Sciatic nerve (tissue), 2 donors: Measurements from ENCODE around the gene HSD17B12. TPM values are rescaled to one million over a fixed set of nuclear protein-coding genes. Genes with fewer than 3 reads are reported as not detected.
"Not testable (repeated sequence)": the region's sequence is repeated elsewhere in the genome, so short reads cannot be mapped to it uniquely, and the experiment has no call there.

Experiments used
- ATAC-seq: fragments of 200-7000 bp; cut with Tn5 transposase; one replicate; pipeline ENCODE4 v1.9.1; 2020; ENCODE audit warnings: mild to moderate bottlenecking, moderate library complexity
- DNase-seq: peaks from one replicate; pipeline ENCODE4 v3.0.0-alpha.2; 2020; ENCODE audit warnings: low spot score
- intact Hi-C: fragments of 100-400 bp; cut with DNase I; formaldehyde crosslinking; loops from one replicate; pipeline ENCODE4 v1.14.2; 2022
- total RNA-seq: library from RNA; stranded (reverse); fragmentation: NEBNext Ultra II Directional; extraction: Animal tissue kit (Norgen Biotek cat#: 25700); gene quantifications from one replicate; pipeline ENCODE4 v1.2.1, GENCODE V29; 2021
- donor health status: DM: no; HTN: no; CAD: no.
- donor health status: DM: no; HTN: no; CAD: no.

HSD17B12 gene
- total RNA-seq: 102 TPM

DNA sequence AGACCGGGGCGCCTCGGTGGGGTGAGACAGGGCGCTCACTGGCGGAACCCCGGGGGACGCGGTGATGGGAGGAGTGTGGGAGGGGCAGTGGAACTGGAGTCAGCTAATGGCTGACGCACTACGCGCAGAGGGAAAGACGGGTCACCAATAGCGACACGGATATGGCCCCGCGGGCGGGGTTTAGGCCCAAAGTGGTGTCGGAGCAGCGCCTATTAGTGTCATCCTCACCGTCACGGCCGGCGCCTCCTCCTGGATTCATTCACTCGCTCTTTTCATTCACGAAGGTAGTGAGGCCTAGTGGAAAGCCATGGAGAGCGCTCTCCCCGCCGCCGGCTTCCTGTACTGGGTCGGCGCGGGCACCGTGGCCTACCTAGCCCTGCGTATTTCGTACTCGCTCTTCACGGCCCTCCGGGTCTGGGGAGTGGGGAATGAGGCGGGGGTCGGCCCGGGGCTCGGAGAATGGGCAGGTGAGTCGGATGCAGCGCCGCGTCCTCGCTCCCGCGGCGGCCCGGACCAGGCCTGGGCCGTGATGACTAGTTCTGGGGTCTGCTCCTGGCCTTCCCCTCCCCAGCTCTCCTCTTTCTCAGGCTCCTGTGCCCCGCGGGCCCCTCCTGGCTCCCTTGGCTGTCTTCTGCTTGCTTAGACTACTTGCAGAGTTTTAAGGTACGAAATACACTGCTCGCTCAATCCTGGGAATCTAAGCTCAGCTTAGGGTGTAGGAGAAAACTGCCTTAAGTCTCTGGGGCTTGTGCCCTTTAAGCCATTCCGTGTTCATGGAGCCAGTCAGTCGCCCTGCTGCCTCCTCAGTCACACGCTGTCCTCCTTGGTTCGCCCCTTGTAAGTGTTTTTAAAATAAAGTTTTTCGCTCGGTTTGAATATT is at the start of gene HSD17B12:
TSS of gene HSD17B12 (plus strand) at position 218 of the 880 bp plus-strand sequence. CDS start at position 308, 90 bp downstream.
- intact Hi-C loops: no loop called here
- DNase-seq (peak; percentile 99), ATAC-seq (peak; percentile 100)

DNA sequence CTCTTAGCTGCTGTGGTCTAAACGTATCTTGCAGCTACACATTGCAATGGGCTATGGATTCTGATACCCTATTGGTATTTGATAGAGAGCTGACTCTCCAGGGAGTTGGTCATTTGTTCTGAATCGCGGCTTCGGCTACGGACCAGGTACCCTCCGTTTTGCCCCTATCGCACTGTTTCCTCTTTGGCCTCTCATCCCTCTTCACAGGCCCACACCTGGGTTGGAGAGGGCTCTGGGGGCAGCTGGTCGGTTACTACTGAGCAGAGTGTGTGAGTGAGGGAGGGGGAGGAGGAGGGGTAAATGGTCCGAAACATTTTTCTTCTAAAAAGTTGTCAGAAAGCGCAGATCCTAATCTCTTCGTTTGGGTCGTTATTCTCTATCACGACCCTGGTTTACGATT is 48.8 kb upstream of the HSD17B12 start:
- no peak for ATAC-seq
- intact Hi-C loops: no loop called here

DNA sequence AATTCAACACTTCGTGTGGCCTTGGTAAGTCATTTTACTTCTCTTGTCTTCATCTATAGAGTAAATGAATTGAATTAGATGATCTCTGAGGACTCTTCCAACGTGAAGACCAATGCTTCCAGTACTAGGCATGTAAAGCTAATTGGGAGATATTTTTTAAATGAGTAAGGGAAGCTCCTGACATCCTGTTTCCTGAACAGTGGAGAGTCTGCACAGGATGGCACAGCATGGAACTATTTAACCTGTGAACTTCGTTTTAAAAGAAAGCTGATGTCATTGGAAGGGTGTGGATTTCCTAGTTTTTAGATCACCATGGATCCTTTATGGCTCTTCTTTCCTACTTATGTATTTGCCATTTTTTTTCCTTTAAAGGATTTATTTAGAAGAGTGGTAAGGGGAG is 48.4 kb upstream of the HSD17B12 start:
- ATAC-seq: no peak
- DNase-seq: no peak
- intact Hi-C loops: no loop called here

More for the DNA sequence above, 48.8 kb upstream of the HSD17B12 start:
- no peak for DNase-seq

DNA sequence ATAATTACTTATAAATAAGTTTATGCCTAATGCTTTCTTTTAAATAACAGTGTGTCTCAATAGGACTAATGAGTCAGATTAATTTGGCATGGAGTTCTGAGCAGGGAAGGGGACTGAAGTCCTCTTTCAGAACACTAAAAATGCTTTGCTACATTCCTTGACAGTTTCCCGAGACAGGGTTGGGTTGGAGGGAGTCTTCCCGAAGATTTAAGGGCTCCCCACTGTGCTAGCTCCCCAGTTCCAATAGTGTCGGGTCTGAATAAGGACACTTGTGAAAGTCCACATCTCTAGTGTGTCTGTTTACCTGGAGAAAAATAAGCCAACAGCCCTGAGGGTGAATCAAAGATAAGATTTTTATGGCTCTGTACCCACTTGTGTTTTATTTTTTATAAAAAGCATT is 41.8 kb upstream of the HSD17B12 start:
- no peak for ATAC-seq
- intact Hi-C loops: no loop called here
- no peak for DNase-seq

DNA sequence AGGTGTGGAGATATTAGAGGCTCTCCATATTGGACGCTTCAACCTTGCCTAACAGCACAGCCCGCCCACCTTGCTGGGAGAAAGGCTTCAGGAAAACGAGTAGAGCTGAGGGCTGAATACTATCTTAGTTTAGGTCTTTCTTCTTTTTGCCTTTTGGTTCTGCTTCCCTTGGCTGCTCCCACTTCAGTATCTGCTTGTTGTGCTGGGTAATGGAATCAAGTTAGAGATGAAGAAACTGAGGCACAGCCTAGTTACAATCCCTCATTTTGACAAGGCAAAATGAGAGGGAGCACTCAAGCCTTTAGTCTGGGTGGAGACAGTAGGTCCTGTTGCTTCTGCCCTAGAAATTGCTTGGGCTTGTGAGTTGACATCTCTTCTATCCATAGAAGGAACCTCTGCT is 41.3 kb upstream of the HSD17B12 start:
- intact Hi-C loops: no loop called here
- ATAC-seq (no peak), DNase-seq (no peak)

DNA sequence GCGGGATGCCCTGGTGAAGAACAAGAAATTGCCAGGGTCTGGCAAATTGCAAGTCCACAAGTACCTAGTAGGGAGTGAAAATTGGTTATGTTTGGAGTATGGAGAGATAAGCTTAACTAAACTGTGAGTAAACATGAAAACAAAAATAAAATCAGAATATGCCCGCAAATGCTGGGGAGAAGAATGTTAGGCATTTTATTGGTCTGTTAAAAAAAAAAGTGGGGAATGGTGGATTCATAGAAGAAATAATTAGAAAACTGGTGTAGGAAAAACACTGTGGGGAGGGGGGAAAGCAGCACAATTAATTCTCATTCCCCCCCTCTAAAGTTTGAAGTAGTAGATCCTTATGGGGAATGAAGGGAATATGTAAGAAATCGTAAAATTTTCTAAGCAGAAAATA is 40.6 kb upstream of the HSD17B12 start:
- DNase-seq: no peak
- intact Hi-C loops: no loop called here
- no peak for ATAC-seq

DNA sequence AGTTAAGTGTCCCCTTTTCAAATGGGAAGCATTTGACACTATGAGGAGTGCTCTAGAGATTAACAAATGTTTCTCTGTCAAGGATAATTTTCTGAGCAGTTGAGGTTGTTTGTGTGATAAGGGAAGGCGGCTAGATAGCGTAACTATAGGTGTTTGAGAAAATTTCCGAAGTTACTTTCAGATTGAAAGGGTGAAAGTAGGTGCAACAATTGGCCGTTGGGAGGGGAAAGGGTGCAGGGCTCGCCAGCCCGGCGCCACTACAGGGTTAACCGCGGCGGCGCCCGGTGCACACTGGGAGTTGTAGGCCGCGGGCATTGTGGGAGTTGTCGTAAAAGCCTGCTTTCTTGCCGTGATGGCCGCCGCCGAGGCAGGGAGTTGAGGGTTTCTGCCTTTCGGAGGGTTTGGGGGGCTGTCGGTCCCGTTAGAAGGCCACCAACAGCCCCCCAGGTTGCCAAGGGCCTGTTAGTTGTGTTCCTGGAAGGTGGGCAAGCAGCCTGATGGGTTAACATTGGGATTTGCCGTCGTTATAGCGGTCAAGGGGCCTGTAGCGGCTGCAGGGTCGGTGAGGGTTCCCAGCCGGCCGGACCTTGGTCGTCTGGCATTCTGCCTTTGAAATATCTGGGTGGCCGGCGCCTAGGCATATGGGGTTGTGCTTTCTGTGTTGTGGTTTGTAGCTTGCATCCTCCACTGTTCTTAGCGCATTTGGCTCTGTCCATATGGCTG is 36.5 kb upstream of the HSD17B12 start:
- intact Hi-C loops: no loop called here

DNA sequence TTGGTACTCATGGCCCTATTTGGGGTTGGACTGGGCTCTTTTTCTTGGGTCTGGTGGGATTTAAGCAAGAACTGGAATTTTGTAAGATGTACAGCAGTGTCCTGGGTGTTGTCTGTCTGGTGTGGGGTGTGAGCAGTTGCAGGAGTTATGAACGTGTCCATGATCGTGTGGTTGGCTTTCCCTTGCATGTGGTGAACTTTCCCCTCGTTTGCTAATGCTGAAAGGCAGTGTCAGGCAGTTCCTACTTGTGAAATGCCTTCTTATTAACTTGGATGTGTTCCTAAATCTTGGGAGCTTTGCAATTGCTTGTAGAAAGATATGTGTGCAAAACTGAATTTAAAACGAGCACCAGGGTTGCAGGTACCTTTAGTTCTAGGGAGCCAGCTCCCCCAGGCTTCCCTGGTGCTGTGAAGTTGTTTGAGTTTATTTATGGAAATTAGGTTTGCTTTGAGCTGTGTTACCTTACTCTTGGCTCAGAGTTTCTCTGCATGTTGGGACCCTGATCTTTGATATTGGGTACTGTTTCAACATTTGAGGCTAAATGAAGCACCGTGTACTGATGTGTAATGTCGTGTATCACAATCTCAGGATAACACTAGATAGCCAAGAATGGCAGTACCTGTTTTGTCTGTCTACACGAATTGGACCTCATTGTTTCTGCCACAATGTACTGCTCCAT is 35.8 kb upstream of the HSD17B12 start:
- ATAC-seq (peak; percentile 45), DNase-seq (no peak)
- intact Hi-C loops: no loop called here

More for the DNA sequence above, 36.5 kb upstream of the HSD17B12 start:
- ATAC-seq (peak; percentile 100), DNase-seq (peak; percentile 89)

DNA sequence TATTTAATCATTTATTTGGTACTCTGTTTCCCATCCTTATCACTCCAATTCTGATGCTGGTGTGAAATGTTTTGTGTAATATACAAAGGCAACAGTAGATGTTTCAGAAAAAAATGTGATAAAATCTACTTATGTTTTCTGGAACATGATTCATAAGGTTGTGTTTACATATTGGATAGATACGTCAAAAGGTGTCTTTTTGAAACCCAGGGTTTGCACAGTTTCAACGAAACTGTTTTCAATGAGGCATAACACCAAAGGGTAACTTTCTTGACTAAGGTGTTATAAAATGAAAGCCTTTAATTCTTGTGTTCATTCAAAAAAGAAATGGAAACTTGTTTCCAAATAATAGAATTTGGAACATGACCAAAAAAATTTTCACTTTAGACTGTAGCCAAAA is 33.8 kb upstream of the HSD17B12 start:
- ATAC-seq (no peak), DNase-seq (no peak)
- intact Hi-C loops: no loop called here

DNA sequence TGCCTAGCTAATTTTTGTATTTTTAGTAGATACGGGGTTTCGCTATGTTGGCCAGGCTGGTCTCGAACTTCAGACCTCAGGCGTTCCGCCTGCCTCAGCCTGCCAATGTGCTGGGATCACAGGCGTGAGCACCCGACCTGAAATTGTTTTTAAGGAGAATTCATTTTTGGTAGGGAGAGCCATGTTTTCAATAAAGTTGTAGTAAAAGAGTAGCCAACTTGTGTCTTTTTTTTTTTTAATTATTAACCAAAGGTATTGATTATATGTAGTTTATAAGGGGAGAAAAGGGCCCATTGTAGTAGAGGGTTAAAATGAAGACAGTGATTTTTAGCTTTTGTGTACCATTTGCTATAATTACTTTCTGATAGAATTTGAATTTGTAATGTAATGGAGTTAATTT is 31.6 kb upstream of the HSD17B12 start:
- DNase-seq (no peak), ATAC-seq (no peak)
- intact Hi-C loops: no loop called here

DNA sequence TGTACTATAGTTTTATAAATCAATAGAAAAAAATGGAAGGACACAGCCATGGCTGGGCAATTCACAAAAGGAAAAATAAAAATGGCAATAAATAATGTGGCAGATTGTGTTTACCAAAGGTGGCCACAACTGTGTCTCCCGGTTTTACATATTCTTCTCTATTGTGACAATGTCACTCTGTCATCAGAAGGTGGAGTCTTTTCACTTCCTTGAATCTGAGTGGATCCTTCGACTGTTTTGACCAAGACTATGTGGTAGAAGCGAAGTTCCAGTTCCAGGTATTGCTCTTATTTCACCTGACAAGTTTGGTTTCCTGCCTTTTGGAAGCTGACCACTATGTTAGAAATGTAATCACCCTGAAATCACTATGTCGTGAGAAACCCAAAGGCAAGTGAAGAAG is 31.0 kb upstream of the HSD17B12 start:
- no peak for ATAC-seq
- intact Hi-C loops: no loop called here
- DNase-seq: no peak

DNA sequence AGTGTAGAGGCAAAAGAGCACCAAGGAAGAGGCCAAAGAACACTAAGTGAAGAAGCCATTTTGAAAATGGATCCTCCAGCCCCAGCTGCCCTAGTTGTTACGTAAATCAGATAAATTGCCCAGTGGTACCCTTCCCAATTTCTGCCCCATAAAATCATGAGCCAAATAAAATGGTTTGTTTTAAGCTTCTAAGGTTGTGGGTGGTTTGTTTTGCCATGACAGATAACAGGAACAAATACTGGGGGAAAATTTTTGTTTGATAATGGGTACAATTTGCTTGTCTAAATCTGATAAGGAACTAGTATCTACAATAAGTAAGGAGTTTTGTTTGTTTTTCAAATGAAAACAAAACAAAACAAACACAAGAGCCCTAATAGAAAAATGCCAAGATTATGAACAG is 30.6 kb upstream of the HSD17B12 start:
- no peak for ATAC-seq
- intact Hi-C loops: no loop called here
- DNase-seq: no peak

DNA sequence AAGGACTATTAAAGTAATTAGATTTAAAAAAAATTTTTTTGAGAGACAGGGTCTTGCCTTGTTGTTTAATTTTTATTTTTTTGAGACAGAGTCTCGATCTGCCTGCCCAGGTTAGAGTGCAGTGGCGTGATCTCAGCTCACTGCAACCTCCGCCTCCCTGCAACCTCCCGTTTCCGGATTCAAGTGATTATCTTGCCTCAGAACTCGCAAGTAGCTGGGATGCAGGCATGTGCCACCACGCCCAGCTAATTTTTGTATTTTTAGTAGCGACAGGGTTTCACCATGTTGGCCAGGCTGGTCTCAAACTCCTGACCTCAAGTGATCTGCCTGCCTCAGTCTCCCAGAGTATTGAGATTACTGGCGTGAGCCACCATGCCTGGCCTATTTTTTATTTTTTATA is 17.5 kb upstream of the HSD17B12 start:
- intact Hi-C loops, ATAC-seq: not testable (repeated sequence)

DNA sequence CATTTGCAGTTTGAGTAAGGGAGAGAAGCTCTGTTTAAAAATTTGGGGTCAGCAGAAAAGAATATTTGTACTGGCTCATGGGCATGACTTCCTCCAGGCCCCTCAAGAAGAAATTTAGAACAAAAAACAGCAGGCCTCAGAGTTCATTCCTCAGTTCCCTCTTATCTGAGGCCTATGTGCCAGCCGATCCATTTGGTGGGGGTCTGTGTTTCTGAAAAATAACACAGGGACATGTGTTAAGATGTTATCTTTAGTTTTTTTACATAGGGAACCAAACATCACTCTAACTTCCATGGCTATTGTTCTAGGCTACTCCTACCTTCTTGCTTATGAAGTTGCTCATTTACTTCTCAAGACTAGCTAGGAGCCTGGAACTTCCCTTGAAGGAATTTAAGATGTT is 16.2 kb upstream of the HSD17B12 start:
- ATAC-seq: no peak
- DNase-seq: no peak
- intact Hi-C loops: no loop called here

More for the DNA sequence above, 17.5 kb upstream of the HSD17B12 start:
- DNase-seq: not testable (repeated sequence)

DNA sequence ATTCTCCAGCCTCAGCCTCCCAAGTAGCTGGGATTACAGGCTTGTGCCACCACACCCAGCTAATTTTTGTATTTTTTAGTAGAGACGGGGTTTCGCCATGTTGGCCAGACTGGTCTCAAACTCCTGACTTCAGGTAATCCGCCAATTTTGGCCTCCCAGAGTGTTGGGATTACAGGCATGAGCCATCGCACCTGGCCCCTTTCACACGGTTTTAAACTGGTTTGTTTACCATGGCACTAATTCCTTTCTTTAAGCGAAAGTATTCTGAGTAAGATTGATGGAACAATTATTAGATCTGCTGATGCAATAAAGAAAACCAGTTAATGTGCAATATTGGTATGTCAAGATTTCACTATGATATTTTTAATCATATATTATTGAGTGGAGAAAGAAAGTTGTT is 9.3 kb upstream of the HSD17B12 start:
- ATAC-seq, DNase-seq, intact Hi-C loops: not testable (repeated sequence)

DNA sequence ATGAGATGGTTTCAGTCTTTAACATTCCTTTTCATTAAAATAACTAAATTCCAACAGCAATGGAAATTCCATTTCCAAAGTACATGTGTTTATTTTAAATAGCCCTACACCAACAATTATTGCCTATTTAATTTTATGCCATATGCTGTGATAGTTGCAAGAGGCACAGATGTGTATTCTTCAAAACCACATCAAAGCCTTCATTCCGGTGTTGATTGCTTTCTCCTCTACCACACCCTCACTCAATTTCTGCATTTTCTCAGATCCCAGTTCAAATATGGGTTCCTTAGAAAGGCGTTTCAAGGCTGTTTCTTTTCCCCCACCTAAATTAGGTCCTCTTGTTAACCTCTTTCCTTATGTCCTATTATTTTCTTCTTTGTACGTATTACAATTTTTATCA is 6.0 kb upstream of the HSD17B12 start:
- intact Hi-C loops: no loop called here
- ATAC-seq (no peak), DNase-seq (no peak)

DNA sequence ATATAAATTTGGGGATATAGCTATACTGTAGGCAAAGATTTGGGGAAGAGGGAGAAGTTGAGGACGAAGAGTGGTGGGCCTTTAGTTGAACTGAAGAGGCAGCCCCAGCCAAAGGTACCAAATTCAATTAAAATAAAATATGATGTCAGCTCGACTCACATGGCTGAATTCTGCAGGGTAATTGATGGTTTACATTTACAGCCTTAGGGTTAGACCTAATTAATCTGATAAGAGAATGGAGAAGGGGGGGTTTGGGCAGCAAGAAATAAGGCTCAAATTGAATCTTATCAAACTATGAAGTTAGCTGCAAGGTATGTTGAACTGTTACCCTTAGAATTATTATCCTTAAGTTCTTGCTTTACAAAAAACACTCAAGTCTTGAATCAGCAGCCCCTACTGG is 3.6 kb upstream of the HSD17B12 start:
- ATAC-seq: no peak
- intact Hi-C loops: no loop called here
- DNase-seq: no peak

DNA sequence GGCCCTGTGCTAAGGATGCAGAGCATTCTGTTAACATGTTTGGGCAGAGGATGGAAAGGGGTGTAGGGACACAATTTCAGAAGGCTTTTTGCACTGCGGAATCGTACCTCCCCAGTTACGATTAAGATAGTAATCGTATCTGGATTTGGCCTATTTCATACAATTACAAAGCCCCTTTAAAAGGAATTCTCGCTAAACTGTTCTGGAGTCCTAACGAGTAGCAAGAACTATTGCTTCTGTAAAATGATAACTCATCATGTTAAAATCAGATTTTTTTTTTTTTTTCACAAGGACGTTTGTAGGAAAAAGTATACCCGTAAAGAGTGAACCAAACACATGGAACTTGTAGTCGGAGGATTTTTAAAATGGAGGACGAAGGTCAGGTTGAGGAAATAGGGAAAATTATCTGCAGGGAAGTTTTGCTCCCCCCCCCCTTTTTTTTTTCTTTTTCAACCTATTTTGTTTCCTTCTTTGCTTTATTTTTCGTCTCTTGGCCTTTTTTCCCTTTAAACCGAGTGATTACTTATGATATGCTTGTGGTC is 934 bp downstream of the HSD17B12 start:
- DNase-seq (no peak), ATAC-seq (no peak)
- intact Hi-C loops: no loop called here

DNA sequence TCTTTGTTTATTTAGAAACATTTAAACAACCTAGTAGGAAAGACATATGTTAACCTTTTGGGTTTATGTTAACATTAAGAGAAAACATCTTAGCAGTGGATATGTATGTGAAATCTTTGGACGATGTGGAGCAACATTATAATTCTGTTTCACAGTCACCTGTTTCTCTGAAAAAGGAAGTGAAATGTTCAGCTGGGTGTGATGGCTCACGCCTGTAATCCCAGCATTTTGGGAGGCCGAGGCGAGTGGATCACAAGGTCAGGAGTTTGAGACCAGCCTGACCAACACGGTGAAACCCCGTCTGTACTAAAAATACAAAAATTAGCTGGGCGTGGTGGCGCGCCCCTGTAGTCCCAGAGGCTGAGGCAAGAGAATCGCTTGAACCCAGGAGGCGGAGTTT is 1.5 kb downstream of the HSD17B12 start:
- intact Hi-C loops, DNase-seq, ATAC-seq: not testable (repeated sequence)
